SJSA1 (cell line): ENCODE results near the gene HELZ. TPM values are rescaled to one million over a fixed set of nuclear protein-coding genes. Genes with fewer than 3 reads are reported as not detected.
A peak's percentile ranks its signal among the peaks of the same experiment; 100 is the strongest.
"Not testable (repeated sequence)": the region's sequence is repeated elsewhere in the genome, so short reads cannot be mapped to it uniquely, and the experiment has no call there.

ENCODE experiments used
- DNase-seq, 2 experiments: peaks; one replicate each; pipeline ENCODE4 v3.0.0-alpha.2; 2015 to 2020; ENCODE audit warnings: low spot score in 2 of 2, low read depth in 1 of 2
- H3K27ac ChIP-seq: fragments of 250-450 bp; sonication (Bioruptor Pico); 2 replicates; pipeline ENCODE4 v1.5.1; 2020; ENCODE audit warnings: mild to moderate bottlenecking, moderate library complexity
- H3K27me3 ChIP-seq: fragments of 250-450 bp; sonication (Bioruptor Pico); replicated peaks from 2 replicates; pipeline ENCODE4 v1.5.1; 2020; ENCODE audit warnings: mild to moderate bottlenecking, moderate library complexity
- H3K36me3 ChIP-seq: fragments of 250-450 bp; sonication (Bioruptor Pico); 2 replicates; pipeline ENCODE4 v1.5.1; 2020; ENCODE audit warnings: mild to moderate bottlenecking
- H3K4me1 ChIP-seq: fragments of 250-450 bp; sonication (Bioruptor Pico); replicated peaks from 2 replicates; pipeline ENCODE4 v1.6.1; 2021; ENCODE audit warnings: mild to moderate bottlenecking
- H3K4me3 ChIP-seq: fragments of 250-450 bp; sonication (Bioruptor Pico); 2 replicates; pipeline ENCODE4 v1.5.1; 2020; ENCODE audit warnings: mild to moderate bottlenecking
- H3K9me3 ChIP-seq: fragments of 250-450 bp; sonication (Bioruptor Pico); replicated peaks from 2 replicates; pipeline ENCODE4 v1.5.1; 2020; ENCODE audit warnings: mild to moderate bottlenecking
- total RNA-seq: library from RNA; depleted of rRNA; stranded (reverse); fragments of >200 nt; shearing (Covaris generic); gene quantifications from 2 replicates; pipeline ENCODE4 v1.2.3, GENCODE V29; 2014

Gene HELZ
- total RNA-seq, 1 experiment from 2014 or later, result 60.0 TPM

- Histone ChIP-seq H3K27me3 (no peaks in the 10 kb centered on the region), H3K36me3 (peaks cover 66% of the 10 kb centered on the region), H3K27ac (no peak overlapping the region), H3K9me3 (0 out of 2 replicates have a peak, but pooled peaks cover 3% of the 10 kb centered on the region), H3K4me1 (no peaks in the 10 kb centered on the region), H3K4me3 (no peak overlapping the region)
- no peak for DNase-seq
These were observed 129.6 kb downstream of the HELZ start for GRCh38 chr17:67115401-67115800.

DNA sequence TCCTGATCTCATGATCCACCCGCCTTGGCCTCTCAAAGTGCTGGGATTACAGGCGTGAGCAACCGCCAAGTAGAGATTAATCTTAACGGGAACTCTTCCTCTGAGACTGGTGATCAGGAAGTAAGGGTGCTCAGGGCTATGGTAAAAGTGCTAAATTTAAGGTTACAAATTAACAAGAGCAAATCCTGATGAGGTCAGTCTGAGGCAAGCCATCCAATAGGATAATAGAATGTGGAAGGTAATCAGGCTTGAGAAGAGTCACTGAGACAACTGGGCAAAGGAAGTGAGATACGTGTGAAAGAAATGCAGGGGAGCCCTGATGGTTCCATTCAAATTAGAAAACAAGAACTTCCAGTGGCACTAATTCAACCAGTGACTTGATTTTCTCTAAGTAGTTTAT lies 131.5 kb downstream of the HELZ start:
- Histone ChIP-seq H3K4me1 (no peaks in the 10 kb centered on the region), H3K27ac (no peak overlapping the region), H3K4me3 (no peak overlapping the region), H3K9me3 (0 out of 2 replicates have a peak, but pooled peaks cover 3% of the 10 kb centered on the region), H3K36me3 (peaks cover 68% of the 10 kb centered on the region), H3K27me3 (no peaks in the 10 kb centered on the region)
- DNase-seq, result no peak

GRCh38 chr17:67111808-67112207 lies 133.2 kb downstream of the HELZ start:
- no peak overlapping the region for H3K27ac ChIP-seq
- H3K4me1 ChIP-seq, result no peaks in the 10 kb centered on the region
- DNase-seq, result no peak

DNA sequence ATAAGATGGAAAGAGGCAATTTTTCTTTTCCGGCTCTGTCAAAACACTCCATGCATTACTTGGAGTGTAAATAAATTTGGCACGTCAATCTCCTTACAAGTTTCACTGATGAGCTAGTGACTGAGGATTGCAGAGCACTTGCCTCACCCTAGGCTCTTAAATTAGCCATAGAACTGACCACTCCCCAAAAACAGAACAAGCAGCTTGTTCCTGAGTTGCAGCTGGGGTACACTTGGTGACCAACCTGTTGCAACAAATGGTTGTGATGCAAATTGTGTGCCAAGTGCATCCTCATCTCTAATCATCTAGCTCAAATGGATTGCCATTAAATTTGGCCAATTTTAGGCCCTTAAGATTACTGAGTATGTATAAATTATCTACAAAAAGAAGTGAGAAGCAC lies 133.7 kb downstream of the HELZ start:
- Histone ChIP-seq H3K27ac (no peak overlapping the region), H3K4me1 (no peaks in the 10 kb centered on the region), H3K4me3 (no peak overlapping the region), H3K27me3 (no peaks in the 10 kb centered on the region), H3K36me3 (peaks cover 74% of the 10 kb centered on the region), H3K9me3 (0 out of 2 replicates have a peak, but pooled peaks cover 1% of the 10 kb centered on the region)
- DNase-seq, result no peak

More at GRCh38 chr17:67111808-67112207, 133.2 kb downstream of the HELZ start:
- 0 out of 2 replicates have a peak, but pooled peaks cover 3% of the 10 kb centered on the region for H3K9me3 ChIP-seq
- no peaks in the 10 kb centered on the region for H3K27me3 ChIP-seq
- H3K36me3 ChIP-seq, result peaks cover 75% of the 10 kb centered on the region
- no peak overlapping the region for H3K4me3 ChIP-seq

DNA sequence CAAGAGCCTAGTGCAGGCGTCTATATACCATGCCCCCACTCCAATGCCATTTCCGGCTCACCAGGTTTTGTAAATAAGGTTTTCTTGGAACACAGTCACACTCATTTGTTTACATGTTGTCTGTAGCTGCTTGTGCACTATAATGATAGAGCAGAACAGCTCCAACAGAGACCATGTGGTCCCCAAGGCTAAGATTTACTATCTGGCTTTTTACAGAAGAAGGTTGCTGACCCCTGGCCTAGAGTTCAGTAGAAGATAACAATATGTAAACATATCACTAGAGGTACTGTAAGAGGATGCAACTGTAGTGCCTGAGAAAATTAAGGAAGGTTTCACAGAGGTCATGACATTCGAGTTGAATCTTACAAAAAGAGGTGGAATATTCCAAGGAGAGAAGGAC lies 134.4 kb downstream of the HELZ start:
- Histone ChIP-seq H3K9me3 (no peaks in the 10 kb centered on the region), H3K27ac (no peak overlapping the region), H3K4me1 (no peaks in the 10 kb centered on the region), H3K36me3 (peaks cover 73% of the 10 kb centered on the region), H3K4me3 (no peak overlapping the region), H3K27me3 (no peaks in the 10 kb centered on the region)
- no peak for DNase-seq

DNA sequence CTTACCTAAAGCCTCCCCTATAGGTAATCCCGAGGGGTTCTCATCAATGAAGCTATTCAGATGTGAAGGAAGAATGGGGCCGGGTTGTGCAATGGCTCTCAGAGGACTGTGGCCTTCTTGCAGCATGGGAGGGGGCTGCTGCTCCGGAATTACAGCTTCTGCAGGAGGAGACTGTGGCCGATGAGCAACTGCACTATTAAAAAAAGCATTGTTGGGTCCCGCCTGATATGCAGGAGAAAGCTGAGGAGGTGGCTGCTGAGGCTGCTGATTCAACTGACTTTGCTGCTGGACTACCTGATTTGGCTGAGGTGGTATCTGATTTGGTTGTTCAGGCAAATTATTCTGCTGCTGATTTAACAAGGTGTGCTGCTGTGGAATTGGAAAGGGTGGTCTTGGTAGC lies 135.9 kb downstream of the HELZ start:
- DNase-seq, result no peak
- no peaks in the 10 kb centered on the region for H3K27me3 ChIP-seq
- H3K4me1 ChIP-seq, result no peaks in the 10 kb centered on the region
- H3K4me3 ChIP-seq, result no peak overlapping the region
- H3K36me3 ChIP-seq, result peaks cover 78% of the 10 kb centered on the region
- H3K9me3 ChIP-seq, result no peaks in the 10 kb centered on the region
- no peak overlapping the region for H3K27ac ChIP-seq

- H3K9me3 ChIP-seq, result no peaks in the 10 kb centered on the region
- no peaks in the 10 kb centered on the region for H3K27me3 ChIP-seq
- no peak overlapping the region for H3K4me3 ChIP-seq
- no peaks in the 10 kb centered on the region for H3K4me1 ChIP-seq
- no peak overlapping the region for H3K27ac ChIP-seq
- peaks cover 68% of the 10 kb centered on the region for H3K36me3 ChIP-seq
- DNase-seq, result no peak
These were observed 136.9 kb downstream of the HELZ start for GRCh38 chr17:67107811-67108775.

- Histone ChIP-seq H3K4me1 (no peaks in the 10 kb centered on the region), H3K36me3 (peaks cover 60% of the 10 kb centered on the region), H3K4me3 (no peak overlapping the region), H3K27me3 (no peaks in the 10 kb centered on the region), H3K27ac (no peak overlapping the region), H3K9me3 (no peaks in the 10 kb centered on the region)
- no peak for DNase-seq
These were observed 137.8 kb downstream of the HELZ start for GRCh38 chr17:67107171-67107570.

DNA sequence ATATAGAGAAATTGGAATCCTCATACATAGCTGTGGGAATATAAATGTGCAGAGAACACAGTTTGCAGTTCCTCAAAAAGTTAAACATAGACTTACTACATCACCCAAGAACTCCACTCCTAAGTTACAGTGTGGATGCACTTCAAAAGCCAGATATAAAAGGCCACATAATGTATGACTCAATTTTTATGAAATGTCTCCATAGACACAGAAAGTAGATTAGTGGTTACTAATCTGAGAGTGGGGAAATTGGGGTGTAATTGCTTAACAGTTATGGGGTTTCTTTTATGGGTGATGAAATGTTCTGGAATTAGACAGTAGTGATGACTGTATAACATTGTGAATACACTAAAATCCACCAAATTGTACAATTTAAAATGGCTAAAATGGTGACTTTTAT lies 139.8 kb downstream of the HELZ start:
- Histone ChIP-seq H3K27ac (no peak overlapping the region), H3K9me3 (no peaks in the 10 kb centered on the region), H3K4me3 (no peak overlapping the region), H3K4me1 (no peaks in the 10 kb centered on the region), H3K27me3 (no peaks in the 10 kb centered on the region), H3K36me3 (peaks cover 40% of the 10 kb centered on the region)
- DNase-seq, result no peak

GRCh38 chr17:67104641-67105040 lies 140.4 kb downstream of the HELZ start:
- not testable (repeated sequence) for H3K27ac ChIP-seq
- peaks cover 40% of the 10 kb centered on the region for H3K36me3 ChIP-seq

GRCh38 chr17:67098006-67098405 lies 147.0 kb downstream of the HELZ start:
- H3K27ac ChIP-seq, result no peak overlapping the region
- no peaks in the 10 kb centered on the region; the same call in 1 of the 2 replicates for H3K9me3 ChIP-seq
- H3K36me3 ChIP-seq, result peaks cover 22% of the 10 kb centered on the region
- no peaks in the 10 kb centered on the region for H3K27me3 ChIP-seq
- peaks cover 13% of the 10 kb centered on the region for H3K4me1 ChIP-seq
- no peak for DNase-seq
- H3K4me3 ChIP-seq, result no peak overlapping the region

More at GRCh38 chr17:67104641-67105040, 140.4 kb downstream of the HELZ start:
- not testable (repeated sequence) for H3K4me3 ChIP-seq, H3K9me3 ChIP-seq, DNase-seq, H3K4me1 ChIP-seq, H3K27me3 ChIP-seq

- Histone ChIP-seq H3K4me3 (no peak overlapping the region), H3K27ac (no peak overlapping the region), H3K9me3 (no peaks in the 10 kb centered on the region; the same call in 1 of the 2 replicates), H3K4me1 (peaks cover 13% of the 10 kb centered on the region), H3K27me3 (no peaks in the 10 kb centered on the region), H3K36me3 (peaks cover 22% of the 10 kb centered on the region)
- DNase-seq, result no peak
These were observed 148.4 kb downstream of the HELZ start for GRCh38 chr17:67096609-67097008.

GRCh38 chr17:67095803-67096202 lies 149.2 kb downstream of the HELZ start:
- H3K4me1 ChIP-seq, result peaks cover 13% of the 10 kb centered on the region
- no peak for DNase-seq
- H3K27ac ChIP-seq, result peak overlapping the region; percentile 39

DNA sequence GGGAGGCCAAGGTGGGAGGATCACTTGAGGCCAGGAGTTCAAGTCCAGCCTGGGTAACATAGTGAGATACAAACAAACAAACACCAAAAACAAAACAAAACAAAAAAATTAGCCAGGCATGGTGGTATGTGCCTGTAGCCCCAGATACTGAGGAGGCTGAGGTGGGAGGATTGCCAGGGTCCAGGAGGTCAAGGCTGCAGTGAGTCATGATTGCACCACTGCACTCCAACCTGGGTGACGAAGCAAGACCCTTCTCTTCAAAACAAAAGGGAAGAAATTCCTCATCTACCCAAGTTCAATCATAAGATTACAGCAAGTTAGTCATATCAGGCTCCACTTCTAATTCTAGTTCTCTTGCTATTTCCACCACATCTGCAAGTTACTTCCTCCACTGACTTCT lies 149.7 kb downstream of the HELZ start:
- H3K4me3 ChIP-seq, H3K9me3 ChIP-seq, H3K27me3 ChIP-seq: not testable (repeated sequence)
- H3K4me1 ChIP-seq, result peaks cover 13% of the 10 kb centered on the region
- H3K27ac ChIP-seq, result peak overlapping the region; percentile 39
- DNase-seq, result peak; percentile 39 to 67
- peaks cover 22% of the 10 kb centered on the region for H3K36me3 ChIP-seq

More at GRCh38 chr17:67095803-67096202, 149.2 kb downstream of the HELZ start:
- Histone ChIP-seq H3K27me3 (no peaks in the 10 kb centered on the region), H3K9me3 (no peaks in the 10 kb centered on the region; the same call in 1 of the 2 replicates), H3K4me3 (no peak overlapping the region), H3K36me3 (peaks cover 22% of the 10 kb centered on the region)
